ENCODE data around the gene FAM107A. TPM values are rescaled to one million over a fixed set of nuclear protein-coding genes. Genes with fewer than 3 reads are reported as not detected.

Gene FAM107A, protein sequence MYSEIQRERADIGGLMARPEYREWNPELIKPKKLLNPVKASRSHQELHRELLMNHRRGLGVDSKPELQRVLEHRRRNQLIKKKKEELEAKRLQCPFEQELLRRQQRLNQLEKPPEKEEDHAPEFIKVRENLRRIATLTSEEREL
- total RNA-seq = not detected
- not detected for polyA plus RNA-seq

DNA sequence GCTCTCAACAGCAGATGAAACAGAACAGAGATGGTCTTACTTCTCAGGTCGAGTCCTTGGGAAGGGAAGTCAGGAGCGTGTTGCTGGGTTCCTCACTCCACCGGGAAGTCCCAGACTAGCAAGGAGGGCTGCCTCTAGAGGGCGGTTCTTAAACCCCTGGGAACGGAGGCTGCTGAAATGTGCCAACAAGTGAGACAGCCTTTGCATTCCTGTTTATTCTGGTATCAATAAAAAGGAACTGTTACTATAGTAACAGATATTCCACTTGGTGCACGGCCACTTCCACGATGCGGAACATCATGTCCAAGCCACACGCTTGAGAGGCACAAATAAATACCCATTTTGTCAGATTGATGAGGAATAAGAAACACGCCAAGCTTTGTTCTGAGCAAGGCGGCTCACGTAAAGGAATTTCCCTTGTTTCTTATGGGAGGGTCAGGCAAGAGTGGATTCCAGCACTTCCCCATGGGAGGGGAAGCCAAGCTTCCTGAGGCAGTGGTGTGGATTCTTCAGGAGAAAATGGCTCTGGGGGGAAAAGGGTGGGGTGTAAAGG, at the start of gene FAM107A:
Gene FAM107A (minus strand): TSS at position 123 of the 553 bp plus-strand sequence. CDS start 7,531 bp downstream, outside the sequence.
- no peaks in the 10 kb centered on the region for H3K27me3 ChIP-seq (ENCODE audit: insufficient read depth, low read length)
- no peaks in the 10 kb centered on the region for H3K36me3 ChIP-seq (ENCODE audit: insufficient read depth, low read length)
- H3K27ac ChIP-seq (ENCODE audit: low read depth, low read length) = no peak within 1 kb of the TSS
- ChIA-PET CTCF (ENCODE audit: partially characterized antibody) (interaction anchor here (1.2 to 5.2 kb wide), 4 partner anchors 8 to 13 kb away, joined by 3 to 21 read pairs (median 6); no protein-coding TSS in a partner anchor), POLR2A (ENCODE audit: partially characterized antibody) (no interaction called here)
- no peaks in the 10 kb centered on the region for H3K4me1 Mint-ChIP-seq
- H3K9me3 ChIP-seq (ENCODE audit: control insufficient read depth in 1 of 2, low read length in 2 of 2) = no peaks in the 10 kb centered on the region
- no peak within 1 kb of the TSS for H3K27ac Mint-ChIP-seq
- H3K4me3 ChIP-seq (ENCODE audit: low read length in 2 of 2) = no peak within 1 kb of the TSS
- H3K36me3 Mint-ChIP-seq = no peaks in the 10 kb centered on the region
- no peaks in the 10 kb centered on the region for H3K4me1 ChIP-seq (ENCODE audit: insufficient read depth, low read length)
- intact Hi-C loops (cut with micrococcal nuclease) = no loop called here
- no peak for DNase-seq
- no peaks in the 10 kb centered on the region for H3K9me3 Mint-ChIP-seq
- peaks cover 1 to 10% of the 10 kb centered on the region in 2 donors for H3K27me3 Mint-ChIP-seq
- H3K4me3 Mint-ChIP-seq = no peak within 1 kb of the TSS

DNA sequence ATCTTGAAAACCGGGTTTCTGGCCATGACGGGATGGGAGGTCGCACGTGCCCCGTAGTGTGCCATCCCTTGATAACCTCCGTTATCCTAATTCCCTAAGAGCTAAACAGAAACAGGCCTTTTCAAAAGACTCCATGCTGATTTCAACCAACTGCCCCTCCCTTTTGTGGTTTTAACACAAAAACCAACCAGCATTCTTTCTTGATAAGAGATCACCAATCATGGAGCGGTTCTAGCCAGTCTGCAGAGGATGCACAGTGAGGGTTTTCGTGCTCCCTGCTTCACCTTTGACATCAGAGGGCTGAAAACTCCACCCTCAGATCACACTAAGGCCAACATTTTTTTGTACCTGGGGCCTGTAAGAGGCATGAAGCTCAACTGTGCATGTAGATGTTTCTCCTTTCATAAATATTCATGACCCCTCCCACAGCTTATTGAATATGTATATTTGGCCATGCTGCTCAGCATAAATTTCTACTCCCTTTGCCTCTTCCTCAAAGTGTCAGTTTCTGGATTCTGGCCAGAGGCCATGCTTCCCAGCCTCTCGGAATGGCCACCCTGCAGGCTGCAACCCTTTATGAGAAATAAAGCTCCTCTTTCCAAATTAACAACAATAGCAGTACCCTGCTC, 48.1 kb upstream of the FAM107A start:
- Histone ChIP-seq H3K27me3 (ENCODE audit: insufficient read depth, low read length) (no peaks in the 10 kb centered on the region), H3K36me3 (ENCODE audit: insufficient read depth, low read length) (no peaks in the 10 kb centered on the region), H3K4me1 (ENCODE audit: insufficient read depth, low read length) (no peaks in the 10 kb centered on the region), H3K9me3 (ENCODE audit: control insufficient read depth in 1 of 2, low read length in 2 of 2) (no peaks in the 10 kb centered on the region), H3K4me3 (ENCODE audit: low read length in 2 of 2) (no peak overlapping the region), H3K27ac (ENCODE audit: low read depth, low read length) (no peak overlapping the region)
- ChIA-PET POLR2A (ENCODE audit: partially characterized antibody) (no interaction called here), CTCF (ENCODE audit: partially characterized antibody) (interaction anchor here (0.9 to 9.4 kb wide), 6 partner anchors 9 to 56 kb away, joined by 3 to 94 read pairs (median 4); no protein-coding TSS in a partner anchor)
- intact Hi-C loops (cut with micrococcal nuclease) = no loop called here
- H3K27me3 Mint-ChIP-seq = no peaks in the 10 kb centered on the region
- DNase-seq = no peak
- no peak overlapping the region for H3K4me3 Mint-ChIP-seq
- H3K27ac Mint-ChIP-seq = no peak overlapping the region
- H3K4me1 Mint-ChIP-seq = peaks cover 0 to 4% (median under 1%) of the 10 kb centered on the region in 4 donors
- H3K36me3 Mint-ChIP-seq = no peaks in the 10 kb centered on the region
- no peaks in the 10 kb centered on the region for H3K9me3 Mint-ChIP-seq

DNA sequence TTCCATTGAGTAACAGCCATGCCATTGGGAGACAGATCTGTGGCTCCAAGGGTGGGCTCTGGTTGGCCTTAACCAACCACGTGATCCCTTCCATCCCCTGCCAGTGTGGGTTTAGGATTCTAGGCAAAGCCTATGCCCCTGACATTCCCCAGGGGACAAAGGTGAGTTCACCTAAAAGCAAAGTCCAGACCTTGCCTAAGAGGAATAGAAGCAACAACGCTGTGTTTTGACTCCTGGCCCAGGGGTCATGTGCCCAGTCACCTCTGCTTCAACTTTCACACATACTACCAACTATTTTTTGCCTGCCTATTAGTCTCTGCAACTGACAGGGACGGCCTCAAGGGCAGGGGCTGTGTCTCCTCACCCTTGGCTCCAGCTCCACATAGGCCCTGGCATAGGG, 47.4 kb upstream of the FAM107A start:
- H3K36me3 ChIP-seq (ENCODE audit: insufficient read depth, low read length) = no peaks in the 10 kb centered on the region
- DNase-seq = no peak
- no peaks in the 10 kb centered on the region for H3K27me3 Mint-ChIP-seq
- no peak overlapping the region for H3K4me3 ChIP-seq (ENCODE audit: low read length in 2 of 2)
- intact Hi-C loops (cut with micrococcal nuclease) = no loop called here
- H3K4me3 Mint-ChIP-seq = no peak overlapping the region
- no peaks in the 10 kb centered on the region for H3K9me3 ChIP-seq (ENCODE audit: control insufficient read depth in 1 of 2, low read length in 2 of 2)
- H3K27ac Mint-ChIP-seq = no peak overlapping the region
- H3K4me1 Mint-ChIP-seq = peaks cover 0 to 4% (median under 1%) of the 10 kb centered on the region in 4 donors
- no peaks in the 10 kb centered on the region for H3K9me3 Mint-ChIP-seq
- ChIA-PET CTCF (ENCODE audit: partially characterized antibody) (interaction anchor here (1.7 to 9.4 kb wide), 2 partner anchors 9 to 55 kb away, joined by 5 to 94 read pairs; no protein-coding TSS in a partner anchor), POLR2A (ENCODE audit: partially characterized antibody) (no interaction called here)
- no peak overlapping the region for H3K27ac ChIP-seq (ENCODE audit: low read depth, low read length)
- H3K36me3 Mint-ChIP-seq = no peaks in the 10 kb centered on the region
- no peaks in the 10 kb centered on the region for H3K27me3 ChIP-seq (ENCODE audit: insufficient read depth, low read length)
- no peaks in the 10 kb centered on the region for H3K4me1 ChIP-seq (ENCODE audit: insufficient read depth, low read length)

DNA sequence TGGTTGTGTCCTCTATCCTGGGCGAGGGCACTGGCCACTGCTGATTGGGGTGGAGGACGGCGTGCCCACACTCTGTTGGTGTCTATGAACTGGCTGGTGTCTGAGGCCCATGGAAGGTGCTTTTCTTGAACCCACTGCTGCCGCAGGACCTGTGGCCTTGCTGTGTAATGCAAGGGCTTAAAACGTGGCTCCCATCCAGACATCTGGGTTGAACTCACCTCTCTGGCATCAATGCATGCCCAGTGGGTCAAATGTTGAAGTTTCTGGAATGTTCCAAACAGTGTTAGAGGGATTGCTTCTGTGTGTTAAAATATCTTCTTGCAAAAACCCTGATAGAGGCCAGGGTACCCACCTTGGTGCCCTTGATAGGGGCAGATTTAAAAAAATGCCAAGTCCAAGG, 46.8 kb upstream of the FAM107A start:
- no peak overlapping the region for H3K27ac ChIP-seq (ENCODE audit: low read depth, low read length)
- CTCF ChIA-PET (ENCODE audit: partially characterized antibody) = interaction anchor here (9.4 kb wide), 1 partner anchor 54 kb away, joined by 94 read pairs; no protein-coding TSS in a partner anchor
- no peaks in the 10 kb centered on the region for H3K27me3 ChIP-seq (ENCODE audit: insufficient read depth, low read length)
- Mint-ChIP-seq H3K4me1 (peaks cover 0 to 4% (median under 1%) of the 10 kb centered on the region in 4 donors), H3K27me3 (no peaks in the 10 kb centered on the region), H3K27ac (no peak overlapping the region), H3K36me3 (no peaks in the 10 kb centered on the region), H3K4me3 (no peak overlapping the region), H3K9me3 (no peaks in the 10 kb centered on the region)
- no peak for DNase-seq
- no peaks in the 10 kb centered on the region for H3K36me3 ChIP-seq (ENCODE audit: insufficient read depth, low read length)
- H3K4me3 ChIP-seq (ENCODE audit: low read length in 2 of 2) = no peak overlapping the region
- no peaks in the 10 kb centered on the region for H3K9me3 ChIP-seq (ENCODE audit: control insufficient read depth in 1 of 2, low read length in 2 of 2)
- POLR2A ChIA-PET (ENCODE audit: partially characterized antibody) = no interaction called here
- no peaks in the 10 kb centered on the region for H3K4me1 ChIP-seq (ENCODE audit: insufficient read depth, low read length)
- intact Hi-C loops (cut with micrococcal nuclease) = no loop called here

DNA sequence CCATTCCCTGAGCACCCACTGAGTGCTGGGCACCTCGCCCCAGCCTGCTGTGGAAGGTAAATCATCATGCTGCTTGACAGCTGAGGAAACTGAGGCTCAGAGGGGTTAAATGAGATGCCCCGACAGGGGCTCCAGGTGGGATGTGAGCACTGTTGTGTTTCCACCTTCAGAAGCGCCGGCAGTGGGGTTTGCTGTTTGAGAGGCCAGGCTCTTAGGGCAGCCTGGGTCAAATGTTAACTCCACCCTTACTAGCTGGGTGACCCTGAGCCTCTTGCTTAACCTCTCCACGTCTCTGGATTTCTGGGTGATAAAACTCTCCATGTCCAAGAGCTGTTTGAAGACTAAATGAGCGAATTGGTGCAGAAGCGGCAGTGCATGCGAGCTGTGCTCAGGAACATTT, 46.3 kb upstream of the FAM107A start:
- H3K36me3 Mint-ChIP-seq = no peaks in the 10 kb centered on the region
- H3K9me3 Mint-ChIP-seq = no peaks in the 10 kb centered on the region
- H3K27ac Mint-ChIP-seq = no peak overlapping the region
- ChIA-PET POLR2A (ENCODE audit: partially characterized antibody) (no interaction called here), CTCF (ENCODE audit: partially characterized antibody) (interaction anchor here (9.4 kb wide), 1 partner anchor 54 kb away, joined by 94 read pairs; no protein-coding TSS in a partner anchor)
- H3K27me3 Mint-ChIP-seq = no peaks in the 10 kb centered on the region
- Histone ChIP-seq H3K4me3 (ENCODE audit: low read length in 2 of 2) (no peak overlapping the region), H3K4me1 (ENCODE audit: insufficient read depth, low read length) (no peaks in the 10 kb centered on the region), H3K9me3 (ENCODE audit: control insufficient read depth in 1 of 2, low read length in 2 of 2) (no peaks in the 10 kb centered on the region), H3K27ac (ENCODE audit: low read depth, low read length) (no peak overlapping the region), H3K36me3 (ENCODE audit: insufficient read depth, low read length) (no peaks in the 10 kb centered on the region), H3K27me3 (ENCODE audit: insufficient read depth, low read length) (no peaks in the 10 kb centered on the region)
- intact Hi-C loops (cut with micrococcal nuclease) = no loop called here
- peaks cover 0 to 4% (median under 1%) of the 10 kb centered on the region in 4 donors for H3K4me1 Mint-ChIP-seq
- H3K4me3 Mint-ChIP-seq = no peak overlapping the region
- DNase-seq = no peak

DNA sequence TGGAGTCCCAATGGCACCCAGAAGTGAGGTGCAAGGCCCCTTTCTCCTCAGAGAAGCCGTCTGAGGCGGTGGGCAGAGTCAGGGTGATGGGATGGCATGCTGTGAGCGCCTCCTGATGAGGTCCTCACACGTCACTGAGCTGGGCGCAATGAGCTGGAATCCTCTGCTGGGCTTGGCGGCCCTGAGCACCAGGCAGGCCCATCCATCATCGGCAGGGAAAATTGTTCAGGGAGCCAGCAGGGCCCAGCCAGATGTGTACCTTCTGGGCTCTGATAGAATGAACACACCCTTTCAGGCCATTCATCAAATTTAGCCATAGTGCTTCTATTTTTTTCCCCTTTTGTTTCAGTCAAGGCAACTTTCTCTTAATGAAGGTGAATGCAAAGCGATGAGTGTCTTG, 45.7 kb upstream of the FAM107A start:
- Mint-ChIP-seq H3K4me1 (peaks cover 0 to 4% (median under 1%) of the 10 kb centered on the region in 4 donors), H3K4me3 (no peak overlapping the region), H3K9me3 (no peaks in the 10 kb centered on the region), H3K27ac (no peak overlapping the region), H3K27me3 (no peaks in the 10 kb centered on the region), H3K36me3 (no peaks in the 10 kb centered on the region)
- Histone ChIP-seq H3K27ac (ENCODE audit: low read depth, low read length) (no peak overlapping the region), H3K4me1 (ENCODE audit: insufficient read depth, low read length) (no peaks in the 10 kb centered on the region), H3K9me3 (ENCODE audit: control insufficient read depth in 1 of 2, low read length in 2 of 2) (no peaks in the 10 kb centered on the region), H3K27me3 (ENCODE audit: insufficient read depth, low read length) (no peaks in the 10 kb centered on the region), H3K4me3 (ENCODE audit: low read length in 2 of 2) (no peak overlapping the region), H3K36me3 (ENCODE audit: insufficient read depth, low read length) (no peaks in the 10 kb centered on the region)
- no peak for DNase-seq
- intact Hi-C loops (cut with micrococcal nuclease) = no loop called here
- ChIA-PET POLR2A (ENCODE audit: partially characterized antibody) (no interaction called here), CTCF (ENCODE audit: partially characterized antibody) (no interaction called here)

DNA sequence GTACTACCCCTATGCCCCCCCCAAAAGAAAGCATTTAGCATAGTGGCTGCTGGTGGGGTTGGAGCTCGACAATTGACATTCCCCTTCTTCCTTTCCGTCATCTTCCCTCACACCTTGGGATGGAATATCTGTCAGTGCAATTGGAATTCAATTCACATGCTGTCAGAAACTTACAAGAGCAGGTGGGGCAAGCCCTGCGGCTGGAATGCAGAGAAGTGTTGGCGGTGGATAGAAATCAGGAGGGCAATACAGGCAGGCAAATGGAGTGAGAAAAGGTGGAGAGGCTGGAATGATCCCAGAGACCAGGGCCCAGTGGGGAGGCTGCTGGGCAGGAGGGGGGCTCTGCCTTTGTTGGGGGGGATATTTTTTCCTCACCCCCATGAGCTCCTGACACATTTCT, 45.2 kb upstream of the FAM107A start:
- H3K4me3 ChIP-seq (ENCODE audit: low read length in 2 of 2) = no peak overlapping the region
- no peaks in the 10 kb centered on the region for H3K9me3 ChIP-seq (ENCODE audit: control insufficient read depth in 1 of 2, low read length in 2 of 2)
- no peaks in the 10 kb centered on the region for H3K36me3 Mint-ChIP-seq
- intact Hi-C loops (cut with micrococcal nuclease) = no loop called here
- H3K36me3 ChIP-seq (ENCODE audit: insufficient read depth, low read length) = no peaks in the 10 kb centered on the region
- no peaks in the 10 kb centered on the region for H3K27me3 Mint-ChIP-seq
- ChIA-PET CTCF (ENCODE audit: partially characterized antibody) (no interaction called here), POLR2A (ENCODE audit: partially characterized antibody) (no interaction called here)
- peaks cover 0 to 4% (median under 1%) of the 10 kb centered on the region in 4 donors for H3K4me1 Mint-ChIP-seq
- H3K4me1 ChIP-seq (ENCODE audit: insufficient read depth, low read length) = no peaks in the 10 kb centered on the region
- H3K27ac ChIP-seq (ENCODE audit: low read depth, low read length) = no peak overlapping the region
- no peak overlapping the region for H3K4me3 Mint-ChIP-seq
- H3K9me3 Mint-ChIP-seq = no peaks in the 10 kb centered on the region
- H3K27me3 ChIP-seq (ENCODE audit: insufficient read depth, low read length) = no peaks in the 10 kb centered on the region
- H3K27ac Mint-ChIP-seq = no peak overlapping the region
- DNase-seq = no peak

Measured in CD4-positive, alpha-beta memory T cell (primary cell).